Astrocyte of the cerebellum (primary cell): ENCODE measurements around the gene SEMA5A.
A peak's percentile ranks its signal among the peaks of the same experiment; 100 is the strongest.

ENCODE experiments used
- DNase-seq: peaks from one replicate; pipeline ENCODE4 v3.0.0-alpha.2; 2011; ENCODE audit warnings: low read depth
- H3K4me3 ChIP-seq: 2 replicates; pipeline ENCODE4 v1.5.1; 2011; ENCODE audit warnings: mild to moderate bottlenecking, low read depth, low read length, moderate library complexity
- CTCF ChIP-seq: IDR thresholded peaks from 2 replicates; pipeline ENCODE4 v1.5.1; 2012; ENCODE audit warnings: low read length, low read depth, moderate library complexity, mild to moderate bottlenecking; ENCODE audit errors: missing control alignments
- in situ Hi-C: cut with HindIII; loops from 2 replicates; pipeline ENCODE4 v1.10.0; 2017; ENCODE audit warnings: low sequenced_read_pairs

Gene SEMA5A

DNA sequence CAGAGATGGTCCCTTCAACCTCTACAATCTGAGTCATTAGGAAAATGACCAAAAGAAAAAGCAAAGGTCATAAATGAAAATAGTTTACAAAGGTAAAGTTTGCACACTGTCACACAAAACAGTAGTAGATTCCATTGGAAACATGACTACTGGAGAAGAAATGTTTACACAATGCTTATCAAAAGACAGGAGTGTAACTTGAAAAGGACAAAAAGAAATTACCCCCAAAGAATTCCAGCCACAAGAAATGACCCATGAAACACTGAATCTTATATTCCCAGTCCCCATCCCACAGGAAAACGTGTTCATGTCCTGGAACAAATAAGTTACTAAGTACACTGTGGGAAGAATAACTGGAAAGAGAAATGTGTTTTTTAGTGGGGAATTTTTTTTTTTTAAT is 385.1 kb downstream of the SEMA5A start:
- no peak for DNase-seq
- in situ Hi-C loops = no loop called here
- no peak overlapping the region for H3K4me3 ChIP-seq
- no peak for TF ChIP-seq CTCF

DNA sequence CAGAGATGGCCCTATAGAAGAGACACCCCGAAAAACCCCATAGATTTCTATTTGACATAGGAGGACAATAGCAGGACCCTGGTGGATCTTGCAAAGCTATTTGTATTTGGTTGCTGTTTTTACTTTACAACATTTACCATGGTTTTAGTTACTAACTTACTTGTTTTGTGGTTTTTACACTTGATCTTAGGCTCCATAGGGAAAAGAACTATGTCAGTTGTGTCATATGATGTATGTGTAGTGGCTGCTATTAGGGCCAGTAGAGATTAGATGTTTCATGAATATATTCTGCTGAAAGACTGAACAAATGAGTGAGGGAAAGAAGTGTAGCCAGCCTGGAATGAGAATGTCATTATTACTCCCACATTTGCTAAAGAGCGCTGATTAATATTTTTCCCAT is 388.1 kb downstream of the SEMA5A start:
- no peak for TF ChIP-seq CTCF
- in situ Hi-C loops = no loop called here
- no peak overlapping the region for H3K4me3 ChIP-seq
- no peak for DNase-seq

- no peak overlapping the region for H3K4me3 ChIP-seq
- TF ChIP-seq CTCF = no peak
- in situ Hi-C loops = no loop called here
- no peak for DNase-seq
These were observed 388.9 kb downstream of the SEMA5A start for GRCh38 chr5:9157020-9157419.

DNA sequence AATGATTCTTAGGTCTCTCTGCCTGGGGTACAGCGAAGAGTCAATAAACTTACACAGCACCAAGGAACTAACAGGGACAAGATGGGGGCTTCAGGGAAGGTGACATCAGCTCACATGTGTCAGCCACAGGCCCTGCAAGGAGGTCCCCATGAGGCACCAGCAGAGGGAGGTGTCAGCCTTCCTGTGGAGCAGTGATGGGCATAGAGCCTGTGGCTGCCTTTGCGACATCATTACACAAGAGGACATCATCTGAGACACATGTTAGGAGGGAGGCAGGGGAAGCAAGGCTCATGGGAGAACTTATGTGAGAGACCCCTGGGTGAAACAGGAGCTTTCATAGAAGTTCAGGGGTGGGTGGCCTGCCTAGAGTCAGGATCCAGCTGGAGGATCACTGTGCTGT is 389.6 kb downstream of the SEMA5A start:
- TF ChIP-seq CTCF = peak; percentile 56
- no peak for DNase-seq
- H3K4me3 ChIP-seq = no peak overlapping the region
- in situ Hi-C loops = no loop called here

- no peak for DNase-seq
These were observed 394.0 kb downstream of the SEMA5A start for GRCh38 chr5:9151684-9152427.

DNA sequence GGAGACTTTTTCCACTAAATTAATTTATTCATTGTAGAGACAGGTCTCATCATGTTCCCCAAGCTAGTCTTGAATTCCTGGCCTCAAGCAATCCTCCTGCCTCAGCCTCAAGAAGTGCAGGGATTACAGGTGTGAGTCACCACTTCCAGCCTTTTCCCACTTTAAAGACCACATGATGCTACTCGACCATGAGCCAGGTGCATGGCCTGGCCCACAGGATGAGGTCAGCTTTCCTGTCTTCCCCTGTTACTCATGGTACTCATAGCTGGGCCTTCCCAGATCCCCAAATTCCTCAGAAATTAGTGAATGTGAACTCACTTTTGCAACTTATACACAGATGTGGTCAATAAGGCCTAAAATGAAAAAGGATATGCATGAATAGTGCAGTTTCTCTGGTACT is 395.9 kb downstream of the SEMA5A start:
- peak; percentile 20 for DNase-seq
- in situ Hi-C loops = no loop called here
- H3K4me3 ChIP-seq = no peak overlapping the region
- no peak for TF ChIP-seq CTCF

More at GRCh38 chr5:9151684-9152427, 394.0 kb downstream of the SEMA5A start:
- no peak for TF ChIP-seq CTCF
- in situ Hi-C loops = no loop called here
- H3K4me3 ChIP-seq = no peak overlapping the region
